Adrenal gland (tissue), 5 donors: Measurements from ENCODE around the gene ZMIZ2.

Source experiments
- CTCF ChIP-seq, 6 experiments: fragments of 450-650 bp in 4 of 6; fragments of 200-600 bp in 2 of 6; sonication (generic) in 1 of 6; IDR thresholded peaks; 1 replicate in 5 of 6; 2 replicates in 1 of 6; pipeline versions ENCODE4 v1.5.1 to v1.8.0; 2016 to 2021; ENCODE audit warnings: antibody characterized with exemption in 6 of 6, mild to moderate bottlenecking in 2 of 6, moderate library complexity in 1 of 6
- POLR2A ChIP-seq, 2 donors: fragments of 450-650 bp; IDR thresholded peaks; one replicate each; pipeline ENCODE4 v1.6.1; 2017; ENCODE audit warnings: antibody characterized with exemption in 2 of 2, mild to moderate bottlenecking in 2 of 2, moderate library complexity in 1 of 2
- donor health status: DM: no; HTN: no; CAD: no.

- TF ChIP-seq CTCF (IDR thresholded peaks at IDR 0.05) (no peak), POLR2A (IDR thresholded peaks at IDR 0.05) (no peak)
These were observed 22.7 kb downstream of the ZMIZ2 start for GRCh38 chr7:44771358-44771757.
